Measurements from ENCODE around the gene UGT1A9. TPM values are rescaled to one million over a fixed set of nuclear protein-coding genes. Genes with fewer than 3 reads are reported as not detected.
A peak's percentile ranks its signal among the peaks of the same experiment; 100 is the strongest.

UGT1A9 gene
- total RNA-seq, 2 donors from 2014 or later = not detected

GRCh38 chr2:233673896-233674295, 2.2 kb downstream of the UGT1A9 start:
- Mint-ChIP-seq H3K27ac (no peak overlapping the region), H3K4me3 (no peak overlapping the region)
- H3K27me3 ChIP-seq (ENCODE audit: control insufficient read depth, insufficient read depth, low read length, poor library complexity, severe bottlenecking) = peaks cover 3% of the 10 kb centered on the region

GRCh38 chr2:233674314-233674713, 2.6 kb downstream of the UGT1A9 start:
- no CpG with 5 or more reads among the region's 1 CpG for WGBS, 2 experiments (ENCODE audit: insufficient coverage in 1 of 2, insufficient read length in 1 of 2)
- DNase-seq = no peak
- H3K9me3 ChIP-seq (ENCODE audit: control insufficient read depth, low read length) = no peaks in the 10 kb centered on the region
- H3K27ac Mint-ChIP-seq = no peak overlapping the region
- H3K4me1 Mint-ChIP-seq = no peaks in the 10 kb centered on the region
- no peaks in the 10 kb centered on the region for H3K36me3 ChIP-seq (ENCODE audit: control insufficient read depth, insufficient read depth, low read length)
- no peak overlapping the region for H3K9ac ChIP-seq (ENCODE audit: extremely low read depth, low read length, poor library complexity, severe bottlenecking)
- no peak overlapping the region for H3K4me3 Mint-ChIP-seq
- no peak for TF ChIP-seq CTCF (conservative IDR thresholded peaks at IDR 0.05)
- no peaks in the 10 kb centered on the region for H3K36me3 Mint-ChIP-seq (ENCODE audit: low read depth)
- no peak overlapping the region for H3K4me3 ChIP-seq (ENCODE audit: low read length)
- peaks cover 15% of the 10 kb centered on the region for H3K27me3 Mint-ChIP-seq (ENCODE audit: insufficient read depth)
- H3K27me3 ChIP-seq (ENCODE audit: control insufficient read depth, insufficient read depth, low read length, poor library complexity, severe bottlenecking) = peaks cover 7% of the 10 kb centered on the region
- no peak overlapping the region for H3K27ac ChIP-seq (ENCODE audit: low read depth, low read length)
- no peaks in the 10 kb centered on the region for H3K9me3 Mint-ChIP-seq
- H3K4me1 ChIP-seq (ENCODE audit: control insufficient read depth, insufficient read depth, low read length) = no peaks in the 10 kb centered on the region

More at GRCh38 chr2:233673896-233674295, 2.2 kb downstream of the UGT1A9 start:
- peaks cover 15% of the 10 kb centered on the region for H3K27me3 Mint-ChIP-seq (ENCODE audit: insufficient read depth)
- no peak overlapping the region for H3K4me3 ChIP-seq (ENCODE audit: low read length)
- TF ChIP-seq CTCF (conservative IDR thresholded peaks at IDR 0.05) = no peak
- DNase-seq = no peak
- H3K4me1 ChIP-seq (ENCODE audit: control insufficient read depth, insufficient read depth, low read length) = no peaks in the 10 kb centered on the region
- no peaks in the 10 kb centered on the region for H3K9me3 Mint-ChIP-seq
- H3K36me3 Mint-ChIP-seq (ENCODE audit: low read depth) = no peaks in the 10 kb centered on the region
- no peaks in the 10 kb centered on the region for H3K36me3 ChIP-seq (ENCODE audit: control insufficient read depth, insufficient read depth, low read length)
- H3K9me3 ChIP-seq (ENCODE audit: control insufficient read depth, low read length) = no peaks in the 10 kb centered on the region
- H3K27ac ChIP-seq (ENCODE audit: low read depth, low read length) = no peak overlapping the region
- H3K9ac ChIP-seq (ENCODE audit: extremely low read depth, low read length, poor library complexity, severe bottlenecking) = no peak overlapping the region
- no peaks in the 10 kb centered on the region for H3K4me1 Mint-ChIP-seq

- Histone ChIP-seq H3K9me3 (ENCODE audit: control insufficient read depth, low read length) (no peaks in the 10 kb centered on the region), H3K27me3 (ENCODE audit: control insufficient read depth, insufficient read depth, low read length, poor library complexity, severe bottlenecking) (peaks cover 9% of the 10 kb centered on the region), H3K4me3 (ENCODE audit: low read length) (no peak overlapping the region), H3K9ac (ENCODE audit: extremely low read depth, low read length, poor library complexity, severe bottlenecking) (no peak overlapping the region), H3K4me1 (ENCODE audit: control insufficient read depth, insufficient read depth, low read length) (no peaks in the 10 kb centered on the region), H3K27ac (ENCODE audit: low read depth, low read length) (no peak overlapping the region), H3K36me3 (ENCODE audit: control insufficient read depth, insufficient read depth, low read length) (no peaks in the 10 kb centered on the region)
- no peaks in the 10 kb centered on the region for H3K36me3 Mint-ChIP-seq (ENCODE audit: low read depth)
- H3K27me3 Mint-ChIP-seq (ENCODE audit: insufficient read depth) = peaks cover 15% of the 10 kb centered on the region
- H3K4me1 Mint-ChIP-seq = no peaks in the 10 kb centered on the region
- 63 to 71% methylated on average over 3 to 4 of the region's 4 CpGs for WGBS, 2 experiments (ENCODE audit: insufficient coverage in 1 of 2, insufficient read length in 1 of 2)
- H3K9me3 Mint-ChIP-seq = no peaks in the 10 kb centered on the region
- no peak overlapping the region for H3K4me3 Mint-ChIP-seq
- no peak for DNase-seq
- peak; percentile 54 for TF ChIP-seq CTCF (conservative IDR thresholded peaks at IDR 0.05)
- no peak overlapping the region for H3K27ac Mint-ChIP-seq
These were observed 3.3 kb downstream of the UGT1A9 start for GRCh38 chr2:233674995-233675394.

Measured in endodermal cell (in vitro differentiated cells).